Measurements from ENCODE around the gene ZMYM1. TPM values are rescaled to one million over a fixed set of nuclear protein-coding genes. Genes with fewer than 3 reads are reported as not detected.

The ZMYM1 gene
- 1 to 10 TPM; 7.3 to 7.9 TPM for total RNA-seq

DNA sequence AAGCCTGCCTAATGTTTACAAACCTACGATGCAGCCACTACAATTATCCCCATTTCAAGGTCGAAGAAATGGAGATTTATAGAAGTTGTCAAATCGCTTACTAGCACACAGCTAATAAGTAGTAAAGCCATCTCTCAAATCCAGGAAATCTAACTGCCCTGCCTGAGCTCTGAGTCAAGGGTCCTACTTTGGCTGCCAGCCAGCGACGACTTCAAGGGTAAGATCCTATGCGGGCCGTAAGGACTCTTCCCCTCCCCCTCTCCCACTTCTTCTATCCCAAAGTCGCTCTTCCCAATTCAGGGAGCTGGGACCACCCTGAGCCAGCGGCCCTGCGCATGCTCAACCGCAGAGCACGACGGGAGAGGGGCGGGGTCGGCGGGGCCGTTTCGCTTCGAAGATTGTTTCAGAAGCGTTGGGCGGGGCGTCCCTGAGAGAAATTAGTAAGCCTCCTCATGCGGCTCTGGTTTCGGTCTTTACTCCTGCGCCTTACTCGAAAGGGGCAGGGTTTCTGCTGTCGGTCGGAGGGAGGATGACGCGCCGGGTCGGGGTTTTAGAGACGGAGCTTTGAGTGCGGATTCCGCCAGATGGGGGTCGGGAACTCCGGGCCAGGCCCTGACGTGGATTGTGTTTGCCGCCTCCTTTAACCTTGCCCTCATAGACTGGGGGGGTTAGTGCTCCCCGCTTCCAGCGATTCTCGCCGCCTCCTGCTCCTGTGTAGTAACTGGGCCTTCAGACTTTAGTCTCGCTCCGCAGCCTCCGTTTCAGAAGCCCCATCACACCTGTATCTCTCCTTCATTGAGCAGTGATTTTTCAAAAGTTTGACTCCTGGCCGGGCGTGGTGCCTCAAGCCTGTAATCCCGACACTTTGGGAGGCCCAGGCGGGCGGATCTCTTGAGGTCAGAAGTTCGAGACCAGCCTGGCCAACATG, at the start of gene ZMYM1:
ZMYM1 (plus strand) TSS at position 383 of the 928 bp plus-strand sequence. CDS start 14,603 bp downstream, outside the sequence.
- intact Hi-C loops (cut with micrococcal nuclease), result loop anchor here (1.0 to 2.0 kb wide), 4 partner anchors 48 to 220 kb away; partner anchors contain the start of genes SFPQ, SMIM12, TMEM35B and ZMYM6
- H3K27ac Mint-ChIP-seq, result peak within 1 kb of the TSS; percentile 97

DNA sequence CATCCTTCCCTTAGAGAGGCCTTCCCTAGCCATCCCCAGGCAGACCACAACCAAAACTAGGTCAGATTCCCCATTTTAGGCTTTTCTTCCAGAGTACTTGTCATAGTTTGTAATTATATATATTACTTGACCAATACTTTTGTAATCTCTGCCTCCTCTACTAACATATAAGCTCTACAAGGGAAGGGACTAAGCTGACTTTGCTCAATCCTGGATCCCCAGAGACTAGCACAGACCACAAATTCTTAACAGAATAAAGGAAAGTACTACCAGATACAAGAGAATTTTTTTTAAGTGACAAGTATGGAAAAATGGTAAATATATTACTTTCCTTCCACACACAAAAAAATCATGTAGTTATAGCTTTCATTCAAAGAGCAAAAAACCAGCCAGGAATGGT, 49.4 kb upstream of the ZMYM1 start:
- no peak for DNase-seq
- Mint-ChIP-seq H3K27me3 (ENCODE audit: low read depth) (no peaks in the 10 kb centered on the region), H3K27ac (no peak overlapping the region), H3K9me3 (peaks cover 6% of the 10 kb centered on the region), H3K36me3 (ENCODE audit: low read depth) (peaks cover 18% of the 10 kb centered on the region), H3K4me3 (peak overlapping the region; percentile 93), H3K4me1 (ENCODE audit: low read depth) (peaks cover 42% of the 10 kb centered on the region)
- intact Hi-C loops (cut with micrococcal nuclease), result loop anchor here (2.0 to 5.0 kb wide), 3 partner anchors 45 to 268 kb away; partner anchors contain the start of gene TMEM35B
- CTCF ChIA-PET, result no interaction called here

More for the DNA sequence above, at the start of gene ZMYM1:
- Mint-ChIP-seq H3K36me3 (ENCODE audit: low read depth) (no peaks in the 10 kb centered on the region), H3K27me3 (ENCODE audit: low read depth) (peaks cover 3% of the 10 kb centered on the region), H3K4me3 (peak within 1 kb of the TSS; percentile 92), H3K9me3 (no peaks in the 10 kb centered on the region), H3K4me1 (ENCODE audit: low read depth) (peaks cover 32% of the 10 kb centered on the region)
- peak; percentile 95 for DNase-seq
- CTCF ChIA-PET, result interaction anchor here (0.6 kb wide), 1 partner anchor 78 kb away, joined by 4 read pairs; no protein-coding TSS in a partner anchor

DNA sequence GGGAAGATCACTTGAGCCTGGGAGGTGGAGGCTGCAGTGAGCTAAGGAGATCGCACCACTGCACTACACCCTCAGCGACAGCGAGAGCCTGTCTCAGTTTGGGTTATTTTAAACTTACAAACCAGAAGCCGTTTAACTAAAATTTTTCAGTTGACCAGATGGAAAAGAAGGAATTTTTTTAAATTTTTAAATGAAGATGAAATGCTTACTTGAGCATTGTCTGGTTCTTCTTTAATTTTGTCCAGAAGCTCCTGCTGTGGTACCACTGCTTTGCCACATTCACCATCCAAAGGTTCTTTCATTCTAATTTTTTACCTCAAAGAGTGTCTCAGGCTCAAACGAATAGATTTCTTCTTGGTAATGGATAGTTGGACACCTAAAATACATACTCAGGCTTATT, 48.8 kb upstream of the ZMYM1 start:
- intact Hi-C loops (cut with micrococcal nuclease), result loop anchor here (2.0 to 5.0 kb wide), 3 partner anchors 46 to 267 kb away; partner anchors contain the start of gene TMEM35B
- peak; percentile 7 for DNase-seq
- peak overlapping the region; percentile 93 for H3K27ac Mint-ChIP-seq

DNA sequence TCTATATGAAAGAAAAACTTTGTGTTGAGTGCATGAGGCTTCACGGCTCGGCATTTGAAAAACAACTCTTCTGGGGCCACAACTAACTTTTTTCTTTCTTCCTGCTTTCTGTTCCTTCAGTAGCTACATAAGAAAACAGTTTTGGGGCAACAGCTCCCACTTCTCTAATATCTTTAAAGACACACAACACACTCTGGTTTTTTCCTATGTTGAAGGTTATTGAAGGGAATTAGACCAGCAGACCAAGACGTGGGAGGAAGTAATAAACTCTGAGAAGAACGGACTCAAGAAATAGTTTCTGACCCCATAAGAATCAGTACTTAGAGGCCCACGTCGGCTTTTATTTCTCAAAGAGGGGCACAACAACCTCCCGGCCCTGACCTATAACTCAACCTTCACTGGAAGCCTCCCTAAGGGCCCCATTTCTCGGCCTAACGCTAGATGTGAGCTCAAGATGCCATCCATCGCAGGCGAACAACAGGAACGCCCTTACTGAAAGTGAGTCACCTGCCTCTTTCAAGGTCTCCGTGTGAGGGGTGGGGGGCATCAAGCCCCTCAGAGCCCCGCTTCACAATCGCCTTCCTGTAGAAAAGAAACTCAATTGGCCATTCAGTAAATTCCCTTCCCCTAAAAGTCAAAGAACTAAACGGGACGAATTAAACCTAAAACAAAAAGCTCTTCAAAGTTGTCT, 48.3 kb upstream of the ZMYM1 start:
- no peaks in the 10 kb centered on the region for H3K27me3 Mint-ChIP-seq (ENCODE audit: low read depth)
- H3K27ac Mint-ChIP-seq, result peak overlapping the region; percentile 93
- DNase-seq, result peak; percentile 64
- peak overlapping the region; percentile 93 for H3K4me3 Mint-ChIP-seq
- H3K4me1 Mint-ChIP-seq (ENCODE audit: low read depth), result peaks cover 39% of the 10 kb centered on the region
- peaks cover 6% of the 10 kb centered on the region for H3K9me3 Mint-ChIP-seq
- CTCF ChIA-PET, result interaction anchor here (0.5 to 0.6 kb wide), 2 partner anchors 44 to 53 kb away, joined by 3 read pairs; no protein-coding TSS in a partner anchor
- peaks cover 18% of the 10 kb centered on the region for H3K36me3 Mint-ChIP-seq (ENCODE audit: low read depth)
- intact Hi-C loops (cut with micrococcal nuclease), result loop anchor here (1.0 to 5.0 kb wide), 6 partner anchors 46 to 266 kb away; partner anchors contain the start of genes SFPQ, TMEM35B, ZMYM1 and ZMYM4

More for the DNA sequence above, 48.8 kb upstream of the ZMYM1 start:
- Mint-ChIP-seq H3K4me1 (ENCODE audit: low read depth) (peaks cover 42% of the 10 kb centered on the region), H3K36me3 (ENCODE audit: low read depth) (peaks cover 18% of the 10 kb centered on the region), H3K4me3 (peak overlapping the region; percentile 93), H3K9me3 (peaks cover 6% of the 10 kb centered on the region), H3K27me3 (ENCODE audit: low read depth) (no peaks in the 10 kb centered on the region)
- CTCF ChIA-PET, result no interaction called here

DNA sequence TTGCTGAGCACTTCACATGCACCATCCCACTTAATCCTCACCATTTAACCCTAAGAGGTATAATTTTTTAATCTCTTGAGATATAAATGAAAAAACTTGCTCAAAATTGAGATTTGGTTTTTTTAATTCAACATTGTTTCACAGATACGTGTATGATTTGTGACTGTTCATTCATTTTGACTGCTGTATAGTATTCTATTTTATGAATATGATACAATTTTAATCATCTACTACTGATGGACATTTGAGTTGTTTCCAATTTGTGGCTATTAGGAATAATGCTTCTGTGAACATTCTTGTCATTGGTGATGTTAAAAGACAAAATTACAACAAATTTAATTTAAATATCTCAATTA, 46.8 kb upstream of the ZMYM1 start:
- Mint-ChIP-seq H3K4me3 (peak overlapping the region; percentile 93), H3K27ac (no peak overlapping the region), H3K36me3 (ENCODE audit: low read depth) (peaks cover 9% of the 10 kb centered on the region), H3K27me3 (ENCODE audit: low read depth) (no peaks in the 10 kb centered on the region), H3K9me3 (peaks cover 6% of the 10 kb centered on the region), H3K4me1 (ENCODE audit: low read depth) (peaks cover 28% of the 10 kb centered on the region)
- intact Hi-C loops (cut with micrococcal nuclease), result loop anchor here (2.0 to 5.0 kb wide), 3 partner anchors 166 to 265 kb away; partner anchors contain the start of gene SMIM12
- CTCF ChIA-PET, result interaction anchor here (0.8 kb wide), 1 partner anchor 46 kb away, joined by 5 read pairs; no protein-coding TSS in a partner anchor
- no peak for DNase-seq

DNA sequence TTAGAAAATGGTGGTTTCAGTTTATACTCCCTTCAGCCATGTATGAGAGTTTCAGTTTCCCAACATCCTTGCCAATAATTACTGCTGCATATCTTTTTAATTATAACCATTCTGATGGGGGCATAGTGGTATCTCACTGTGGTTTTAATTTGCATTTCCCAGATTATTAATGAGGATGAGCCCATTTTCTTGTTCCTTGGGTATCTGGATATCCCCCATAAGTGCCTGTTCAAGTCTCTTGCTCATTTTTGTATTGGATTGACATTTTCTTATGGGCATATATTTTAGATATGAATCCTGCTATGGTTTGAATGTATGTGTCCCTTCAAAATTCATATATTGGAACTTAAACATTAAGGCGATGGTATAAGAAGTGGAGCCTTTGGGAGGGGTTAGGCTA, 45.8 kb upstream of the ZMYM1 start:
- H3K36me3 Mint-ChIP-seq (ENCODE audit: low read depth), result peaks cover 6% of the 10 kb centered on the region
- H3K27me3 Mint-ChIP-seq (ENCODE audit: low read depth), result no peaks in the 10 kb centered on the region
- H3K9me3 Mint-ChIP-seq, result peaks cover 6% of the 10 kb centered on the region
- H3K27ac Mint-ChIP-seq, result no peak overlapping the region
- H3K4me3 Mint-ChIP-seq, result no peak overlapping the region
- H3K4me1 Mint-ChIP-seq (ENCODE audit: low read depth), result peaks cover 23% of the 10 kb centered on the region
- intact Hi-C loops (cut with micrococcal nuclease), result loop anchor here (2.0 to 5.0 kb wide), 3 partner anchors 167 to 264 kb away; partner anchors contain the start of gene SMIM12
- CTCF ChIA-PET, result no interaction called here
- no peak for DNase-seq

DNA sequence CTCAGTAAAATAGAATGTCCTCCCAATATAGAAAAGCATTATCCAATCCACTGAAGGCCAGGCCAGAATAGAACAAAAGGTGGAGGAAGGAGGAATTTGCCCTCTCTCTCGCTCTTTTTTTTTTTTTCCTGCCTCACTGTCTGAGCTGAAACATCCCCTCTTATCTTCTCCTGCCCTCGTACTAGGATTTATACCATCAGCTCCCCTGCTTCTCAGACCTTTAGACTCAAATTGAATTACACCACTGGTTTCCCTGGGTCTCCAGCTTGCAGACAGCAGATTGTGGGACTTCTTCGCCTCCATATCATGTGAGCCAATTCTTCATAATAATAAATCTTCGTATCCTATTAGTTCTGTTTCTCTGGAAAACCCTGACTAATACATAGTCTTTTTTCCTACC, 42.6 kb upstream of the ZMYM1 start:
- CTCF ChIA-PET, result no interaction called here
- Mint-ChIP-seq H3K4me3 (no peak overlapping the region), H3K27ac (no peak overlapping the region), H3K36me3 (ENCODE audit: low read depth) (no peaks in the 10 kb centered on the region), H3K9me3 (peaks cover 6% of the 10 kb centered on the region), H3K27me3 (ENCODE audit: low read depth) (no peaks in the 10 kb centered on the region), H3K4me1 (ENCODE audit: low read depth) (peaks cover 2% of the 10 kb centered on the region)
- DNase-seq, result no peak
- intact Hi-C loops (cut with micrococcal nuclease), result no loop called here

DNA sequence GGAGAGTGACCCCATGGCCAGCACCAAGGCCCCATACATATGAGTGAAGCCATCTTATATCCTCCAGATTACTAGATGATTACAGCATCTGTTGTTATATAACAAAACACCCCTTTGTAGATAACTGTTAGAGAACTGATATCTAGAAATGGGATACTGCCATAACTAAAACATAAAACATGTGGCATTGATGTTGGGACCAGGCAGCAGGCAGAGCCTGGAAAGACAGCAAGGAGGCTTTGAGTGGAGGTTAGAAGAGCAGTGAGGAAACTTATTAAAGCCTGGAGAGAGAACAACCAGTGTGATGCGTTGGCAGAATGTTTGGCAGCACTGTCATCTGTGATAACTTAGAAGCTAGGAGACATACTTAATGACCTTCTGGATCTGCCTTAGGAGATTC, 42.0 kb upstream of the ZMYM1 start:
- Mint-ChIP-seq H3K4me1 (ENCODE audit: low read depth) (peaks cover 2% of the 10 kb centered on the region), H3K36me3 (ENCODE audit: low read depth) (no peaks in the 10 kb centered on the region), H3K4me3 (no peak overlapping the region), H3K9me3 (peaks cover 6% of the 10 kb centered on the region), H3K27ac (no peak overlapping the region), H3K27me3 (ENCODE audit: low read depth) (no peaks in the 10 kb centered on the region)
- CTCF ChIA-PET, result no interaction called here
- intact Hi-C loops (cut with micrococcal nuclease), result no loop called here
- no peak for DNase-seq

DNA sequence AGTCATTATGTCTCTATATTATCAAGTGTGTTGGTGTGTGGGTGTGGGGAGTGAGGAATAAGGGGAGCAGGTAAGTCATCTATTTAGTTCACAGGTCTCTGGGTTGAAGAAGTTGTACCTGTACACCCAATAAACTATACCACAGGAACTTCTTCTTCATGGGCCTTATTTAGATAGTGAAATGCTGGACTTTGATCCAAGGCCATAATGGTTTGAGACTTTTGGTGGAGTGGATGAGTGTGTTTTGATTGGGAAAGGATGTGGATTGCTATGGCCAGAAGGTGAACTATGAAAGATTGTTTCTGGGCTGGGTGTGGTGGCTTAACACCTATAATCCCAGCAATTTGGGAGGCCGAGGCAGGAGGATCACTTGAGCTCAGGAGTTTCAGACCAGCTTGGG, 40.5 kb upstream of the ZMYM1 start:
- no peaks in the 10 kb centered on the region for H3K27me3 Mint-ChIP-seq (ENCODE audit: low read depth)
- no peak overlapping the region for H3K27ac Mint-ChIP-seq
- H3K9me3 Mint-ChIP-seq, result peaks cover 2% of the 10 kb centered on the region
- no peaks in the 10 kb centered on the region for H3K4me1 Mint-ChIP-seq (ENCODE audit: low read depth)
- intact Hi-C loops (cut with micrococcal nuclease), result no loop called here
- CTCF ChIA-PET, result interaction anchor here (0.6 kb wide), 1 partner anchor 47 kb away, joined by 6 read pairs; no protein-coding TSS in a partner anchor
- H3K4me3 Mint-ChIP-seq, result no peak overlapping the region
- no peak for DNase-seq
- no peaks in the 10 kb centered on the region for H3K36me3 Mint-ChIP-seq (ENCODE audit: low read depth)

DNA sequence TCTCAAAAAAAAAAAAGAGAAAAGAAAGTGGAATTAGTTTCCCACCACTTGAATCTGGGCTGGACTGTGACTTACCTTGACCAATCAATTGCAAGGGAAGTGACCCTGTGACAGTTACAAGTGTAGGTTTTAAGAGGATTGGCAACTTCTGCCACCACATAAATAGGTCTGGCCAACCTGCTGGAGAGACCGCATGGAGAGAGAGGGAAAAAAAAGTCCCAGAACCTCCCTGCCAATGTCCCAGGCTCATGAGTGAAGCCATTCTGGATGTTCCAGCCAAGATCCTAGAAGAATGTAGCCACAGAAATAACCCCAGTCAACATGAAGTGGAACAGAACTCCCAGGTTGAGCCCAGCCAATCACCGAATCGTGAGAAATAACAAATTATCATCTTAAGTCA, 35.7 kb upstream of the ZMYM1 start:
- Mint-ChIP-seq H3K4me1 (ENCODE audit: low read depth) (no peaks in the 10 kb centered on the region), H3K36me3 (ENCODE audit: low read depth) (no peaks in the 10 kb centered on the region), H3K27me3 (ENCODE audit: low read depth) (no peaks in the 10 kb centered on the region), H3K4me3 (no peak overlapping the region), H3K27ac (no peak overlapping the region), H3K9me3 (no peaks in the 10 kb centered on the region)
- DNase-seq, result no peak
- CTCF ChIA-PET, result no interaction called here
- intact Hi-C loops (cut with micrococcal nuclease), result no loop called here

DNA sequence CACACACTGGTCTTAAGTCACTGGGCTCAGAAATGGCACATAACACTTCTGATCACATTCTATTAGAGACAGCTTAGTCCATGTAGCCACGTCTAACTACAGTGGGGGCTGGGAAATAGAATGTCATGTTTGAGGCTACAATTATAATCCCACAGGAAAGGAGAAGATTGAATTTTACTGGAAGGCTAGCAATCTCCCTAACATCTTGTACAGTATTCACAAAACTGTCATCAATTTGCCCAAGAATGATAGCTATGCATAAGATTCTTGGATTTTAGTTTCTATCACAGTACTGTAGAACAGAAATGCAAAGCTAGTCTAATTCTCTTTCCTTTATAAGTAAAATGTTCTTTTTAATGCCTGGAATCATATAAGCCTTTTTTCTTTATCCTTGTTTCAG, 34.8 kb upstream of the ZMYM1 start:
- CTCF ChIA-PET, result interaction anchor here (0.6 to 0.7 kb wide), 2 partner anchors 17 to 1644 kb away, joined by 3 read pairs; no protein-coding TSS in a partner anchor

DNA sequence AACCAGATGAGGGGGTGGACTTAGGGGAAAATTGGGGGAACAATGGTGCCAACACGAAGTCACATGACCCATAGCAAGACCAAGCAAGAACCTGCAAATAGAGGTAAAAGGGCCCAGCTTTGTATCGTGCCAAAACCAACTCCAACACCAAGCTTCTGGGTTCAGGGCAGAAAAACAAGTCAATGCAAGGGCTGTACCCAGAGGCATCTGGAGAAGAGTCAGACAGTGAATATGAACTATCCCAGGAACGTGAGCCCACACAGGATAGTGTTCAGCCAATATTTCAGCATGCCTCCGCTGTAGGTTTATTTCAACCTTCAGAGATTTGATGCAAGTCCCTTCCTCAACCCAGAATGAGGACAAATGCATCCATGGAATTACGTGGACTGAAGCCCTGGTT, 32.5 kb upstream of the ZMYM1 start:
- CTCF ChIA-PET, result no interaction called here
- Mint-ChIP-seq H3K9me3 (no peaks in the 10 kb centered on the region), H3K27ac (no peak overlapping the region), H3K4me3 (no peak overlapping the region), H3K36me3 (ENCODE audit: low read depth) (no peaks in the 10 kb centered on the region), H3K4me1 (ENCODE audit: low read depth) (no peaks in the 10 kb centered on the region), H3K27me3 (ENCODE audit: low read depth) (no peaks in the 10 kb centered on the region)
- no peak for DNase-seq
- intact Hi-C loops (cut with micrococcal nuclease), result no loop called here

More for the DNA sequence above, 34.8 kb upstream of the ZMYM1 start:
- H3K36me3 Mint-ChIP-seq (ENCODE audit: low read depth), result no peaks in the 10 kb centered on the region
- no peak for DNase-seq
- H3K4me1 Mint-ChIP-seq (ENCODE audit: low read depth), result no peaks in the 10 kb centered on the region
- no peak overlapping the region for H3K27ac Mint-ChIP-seq
- no peaks in the 10 kb centered on the region for H3K27me3 Mint-ChIP-seq (ENCODE audit: low read depth)
- no peak overlapping the region for H3K4me3 Mint-ChIP-seq
- intact Hi-C loops (cut with micrococcal nuclease), result no loop called here
- H3K9me3 Mint-ChIP-seq, result no peaks in the 10 kb centered on the region
